ENCODE measurements around the gene RGS10.
"Not testable (repeated sequence)": the region's sequence is repeated elsewhere in the genome, so short reads cannot be mapped to it uniquely, and the experiment has no call there.

Gene RGS10

GRCh38 chr10:119542357-119542987 is at the start of gene RGS10:
Gene RGS10 (minus strand): TSS chr10:119542719. CDS start chr10:119542638, 81 bp downstream.
- no peak for DNase-seq

GRCh38 chr10:119588071-119588470 is 45.6 kb upstream of the RGS10 start:
- DNase-seq, result no peak

- no peak for DNase-seq
These were observed 35.8 kb upstream of the RGS10 start for GRCh38 chr10:119578355-119578754.

- DNase-seq, result no peak
These were observed 33.5 kb upstream of the RGS10 start for GRCh38 chr10:119575991-119576390.

- DNase-seq, result no peak
These were observed 33.0 kb upstream of the RGS10 start for GRCh38 chr10:119575506-119575905.

- no peak for DNase-seq
These were observed 25.5 kb upstream of the RGS10 start for GRCh38 chr10:119567978-119568377.

- no peak for DNase-seq
These were observed 19.6 kb upstream of the RGS10 start for GRCh38 chr10:119562097-119562496.

- not testable (repeated sequence) for DNase-seq
These were observed 17.0 kb upstream of the RGS10 start for GRCh38 chr10:119559511-119559910.

GRCh38 chr10:119556081-119556480 is 13.6 kb upstream of the RGS10 start:
- DNase-seq, result not testable (repeated sequence)

GRCh38 chr10:119555178-119555784 is 12.8 kb upstream of the RGS10 start:
- DNase-seq, result no peak

- DNase-seq, result no peak
These were observed 8.3 kb upstream of the RGS10 start for GRCh38 chr10:119550827-119551226.

- no peak for DNase-seq
These were observed 6.9 kb upstream of the RGS10 start for GRCh38 chr10:119549247-119549999.

- no peak for DNase-seq
These were observed 3.5 kb upstream of the RGS10 start for GRCh38 chr10:119546009-119546408.

GRCh38 chr10:119545310-119545709 is 2.8 kb upstream of the RGS10 start:
- no peak for DNase-seq

- DNase-seq, result no peak
These were observed 1.5 kb upstream of the RGS10 start for GRCh38 chr10:119543814-119544642.

GRCh38 chr10:119542988-119543813 is 682 bp upstream of the RGS10 start:
- no peak for DNase-seq

GRCh38 chr10:119541459-119542356 is 811 bp downstream of the RGS10 start:
- DNase-seq, result no peak

- no peak for DNase-seq
These were observed 1.5 kb downstream of the RGS10 start for GRCh38 chr10:119541046-119541445.

GRCh38 chr10:119540038-119540437 is 2.5 kb downstream of the RGS10 start:
- DNase-seq, result no peak

- no peak for DNase-seq
These were observed 3.1 kb downstream of the RGS10 start for GRCh38 chr10:119539359-119539825.

Measured in NCI-H2107 (cell line).